ENCODE data around the gene C1orf226.

The C1orf226 gene

DNA sequence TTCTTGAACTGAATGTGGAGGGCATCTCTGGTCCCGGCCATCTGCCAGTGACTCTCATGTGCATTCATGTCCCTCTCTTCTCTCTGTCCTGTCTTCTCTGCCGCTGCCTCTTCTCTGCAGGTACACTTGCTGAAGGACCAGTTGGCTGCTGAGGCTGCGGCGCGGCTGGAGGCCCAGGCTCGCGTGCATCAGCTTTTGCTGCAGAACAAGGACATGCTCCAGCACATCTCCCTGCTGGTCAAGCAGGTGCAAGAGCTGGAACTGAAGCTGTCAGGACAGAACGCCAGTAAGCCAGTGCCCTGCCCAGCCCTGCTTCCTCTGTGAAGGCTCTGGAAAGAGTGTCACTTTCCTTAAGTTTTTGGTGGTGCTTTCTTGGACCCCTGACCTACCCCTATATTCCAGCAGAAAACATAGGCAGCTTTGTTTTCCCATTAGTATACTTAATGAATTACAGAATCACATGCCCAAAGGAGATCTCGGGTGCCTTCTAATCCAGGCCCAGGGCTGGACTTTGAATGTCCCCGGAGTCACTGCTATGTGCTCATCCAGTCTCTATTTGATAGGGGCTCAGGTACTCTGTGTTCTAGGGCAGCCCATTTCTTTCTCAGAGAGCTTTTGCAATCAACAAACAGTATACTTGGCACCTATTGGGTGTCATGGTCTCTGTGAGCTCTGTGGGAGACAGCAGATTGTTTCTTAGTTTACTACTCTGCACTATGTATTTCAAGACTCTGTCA is 16.1 kb upstream of the C1orf226 start:
- no peak for DNase-seq (ENCODE audit: low spot score)

DNA sequence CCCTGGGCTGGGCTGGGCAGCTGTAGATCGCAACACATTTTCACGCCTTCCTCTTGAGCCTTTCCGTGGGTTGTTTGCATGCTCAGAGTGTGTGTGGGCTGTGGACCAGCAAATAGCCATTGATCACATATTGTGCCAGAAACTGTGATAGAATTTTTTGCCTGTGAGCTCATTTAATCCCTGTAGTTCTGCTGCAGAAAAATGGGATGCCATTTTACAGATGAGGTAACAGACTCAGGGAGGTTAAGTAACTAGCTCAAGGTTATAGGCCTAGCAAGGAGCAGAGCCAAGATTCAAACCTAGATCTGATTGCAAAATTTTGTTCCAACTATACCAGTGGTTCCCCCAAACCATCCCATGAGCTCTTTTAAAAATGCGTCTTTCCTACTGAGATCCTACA is 15.4 kb upstream of the C1orf226 start:
- DNase-seq (ENCODE audit: low spot score) = no peak

DNA sequence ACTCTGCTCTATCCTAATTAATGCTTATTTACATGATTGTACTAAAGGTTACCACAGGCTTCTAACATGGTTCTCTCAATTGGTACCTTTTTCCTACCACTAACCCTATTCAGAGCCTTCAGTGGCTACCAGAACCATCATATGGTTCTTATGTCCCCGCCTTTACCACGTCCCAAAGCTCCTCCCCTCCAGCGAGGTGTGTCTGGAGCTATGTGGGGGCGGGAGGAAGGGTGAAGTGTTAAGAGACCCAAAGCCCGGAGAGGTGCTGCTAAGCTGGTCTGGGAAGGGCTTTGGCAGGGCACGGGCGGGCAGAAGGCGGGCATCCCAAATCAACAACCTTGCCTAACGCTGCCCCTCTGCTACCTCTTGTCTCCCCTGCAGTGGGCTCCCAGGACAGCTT is 14.9 kb upstream of the C1orf226 start:
- DNase-seq (ENCODE audit: low spot score) = no peak

DNA sequence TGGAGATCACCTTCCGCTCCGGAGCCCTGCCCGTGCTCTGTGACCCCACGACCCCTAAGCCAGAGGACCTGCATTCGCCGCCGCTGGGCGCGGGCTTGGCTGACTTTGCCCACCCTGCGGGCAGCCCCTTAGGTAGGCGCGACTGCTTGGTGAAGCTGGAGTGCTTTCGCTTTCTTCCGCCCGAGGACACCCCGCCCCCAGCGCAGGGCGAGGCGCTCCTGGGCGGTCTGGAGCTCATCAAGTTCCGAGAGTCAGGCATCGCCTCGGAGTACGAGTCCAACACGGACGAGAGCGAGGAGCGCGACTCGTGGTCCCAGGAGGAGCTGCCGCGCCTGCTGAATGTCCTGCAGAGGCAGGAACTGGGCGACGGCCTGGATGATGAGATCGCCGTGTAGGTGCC is 14.5 kb upstream of the C1orf226 start:
- no peak for DNase-seq (ENCODE audit: low spot score)

DNA sequence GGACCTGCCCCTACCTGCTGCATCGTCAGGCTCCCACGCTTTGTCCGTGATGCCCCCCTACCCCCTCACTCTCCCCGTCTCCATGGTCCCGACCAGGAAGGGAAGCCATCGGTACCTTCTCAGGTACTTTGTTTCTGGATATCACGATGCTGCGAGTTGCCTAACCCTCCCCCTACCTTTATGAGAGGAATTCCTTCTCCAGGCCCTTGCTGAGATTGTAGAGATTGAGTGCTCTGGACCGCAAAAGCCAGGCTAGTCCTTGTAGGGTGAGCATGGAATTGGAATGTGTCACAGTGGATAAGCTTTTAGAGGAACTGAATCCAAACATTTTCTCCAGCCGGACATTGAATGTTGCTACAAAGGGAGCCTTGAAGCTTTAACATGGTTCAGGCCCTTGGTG is 13.8 kb upstream of the C1orf226 start:
- DNase-seq (ENCODE audit: low spot score) = no peak

DNA sequence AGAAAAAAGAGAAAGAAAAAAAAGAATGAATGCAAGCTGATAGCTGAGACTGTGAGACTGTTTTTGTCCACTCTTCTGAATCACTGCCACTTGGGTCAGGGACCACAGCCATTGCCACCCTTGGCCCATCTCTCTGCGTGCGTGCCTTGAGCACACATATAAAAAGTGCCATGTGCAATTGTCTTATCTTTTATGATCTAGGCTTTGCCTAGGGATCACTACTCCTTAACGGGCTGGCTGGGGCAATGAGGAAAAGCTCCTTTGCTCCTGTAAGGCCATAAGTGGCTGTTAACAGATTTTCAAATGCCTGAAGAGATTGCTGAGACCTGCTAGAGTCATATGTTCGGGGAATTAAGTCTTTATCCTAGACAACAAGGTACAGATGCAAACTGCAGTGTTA is 13.1 kb upstream of the C1orf226 start:
- DNase-seq (ENCODE audit: low spot score) = no peak

DNA sequence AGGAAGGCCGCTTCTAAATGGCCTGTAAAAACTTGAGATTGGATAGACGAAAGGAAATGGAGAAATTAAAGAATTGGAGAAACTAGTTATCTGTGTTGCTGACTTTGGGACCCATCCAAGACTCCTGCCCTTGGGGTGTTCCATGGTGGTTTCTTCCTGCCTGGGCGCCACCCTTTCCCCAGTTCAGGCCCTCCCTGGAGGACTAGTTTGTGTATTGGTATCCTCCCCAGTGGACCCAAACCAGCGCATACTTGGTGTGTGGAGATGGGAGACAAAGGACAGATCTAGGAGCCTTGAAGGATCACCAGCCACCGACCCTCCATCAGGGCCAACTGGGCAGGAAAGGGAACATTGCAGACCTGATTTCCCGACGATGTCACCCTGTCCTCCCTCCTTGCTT is 12.0 kb upstream of the C1orf226 start:
- DNase-seq (ENCODE audit: low spot score) = no peak

DNA sequence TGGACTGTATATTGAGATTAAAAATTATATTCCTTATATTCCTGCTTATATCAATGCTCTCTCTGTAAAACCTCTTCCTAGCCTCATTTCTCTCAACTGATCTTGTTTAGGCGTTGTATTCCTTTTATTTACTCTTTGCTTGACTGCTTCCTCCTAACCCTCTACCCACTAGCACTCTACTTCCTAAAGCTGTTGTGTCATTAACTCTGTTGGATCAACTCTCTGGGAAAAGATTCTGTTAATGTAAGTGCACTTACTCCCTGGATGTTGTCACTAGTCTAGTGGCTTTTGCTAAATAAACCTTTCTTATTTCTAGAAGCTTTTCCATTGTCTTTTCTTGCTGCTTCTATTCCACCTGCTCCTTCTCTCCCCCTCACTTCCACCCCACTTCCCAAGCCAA is 11.4 kb upstream of the C1orf226 start:
- DNase-seq (ENCODE audit: low spot score) = no peak

DNA sequence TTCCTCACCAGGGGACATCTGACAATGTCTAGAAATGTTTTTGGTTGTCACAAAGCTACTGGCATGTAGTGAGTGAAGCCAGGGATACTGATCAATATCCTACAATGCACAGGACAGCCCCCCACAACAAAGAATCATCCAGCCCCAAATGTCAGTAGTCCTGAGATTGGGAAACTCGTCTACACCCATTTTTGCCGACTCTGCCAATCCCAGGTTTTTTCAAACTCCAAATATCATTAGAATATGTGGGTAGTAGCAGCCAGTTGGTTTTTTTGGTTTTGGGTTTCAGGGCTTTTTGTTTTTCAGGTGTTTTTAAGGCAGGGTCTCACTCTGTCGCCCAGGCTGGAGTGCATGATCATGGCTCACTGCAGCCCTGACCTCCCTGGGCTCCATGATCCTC is 10.8 kb upstream of the C1orf226 start:
- no peak for DNase-seq (ENCODE audit: low spot score)

DNA sequence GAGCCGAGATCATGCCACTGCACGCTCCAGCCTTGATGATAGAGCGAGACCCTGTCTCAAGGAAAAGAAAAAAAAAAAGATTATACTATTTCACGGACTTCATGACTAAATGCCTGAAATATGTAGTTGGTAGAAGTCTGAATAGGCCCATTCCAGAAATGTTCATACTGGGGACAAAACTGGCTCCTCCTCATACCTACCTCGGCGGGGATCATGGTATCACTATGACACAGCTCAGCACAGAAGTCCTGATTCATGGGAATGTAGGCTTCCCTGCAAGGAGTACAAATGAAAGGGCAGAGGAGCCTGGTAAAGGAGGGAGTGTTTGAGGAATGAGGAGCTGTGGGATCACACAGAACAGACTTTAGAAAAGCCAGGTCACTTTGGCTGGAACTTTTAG is 9.9 kb upstream of the C1orf226 start:
- DNase-seq (ENCODE audit: low spot score) = peak; percentile 49

DNA sequence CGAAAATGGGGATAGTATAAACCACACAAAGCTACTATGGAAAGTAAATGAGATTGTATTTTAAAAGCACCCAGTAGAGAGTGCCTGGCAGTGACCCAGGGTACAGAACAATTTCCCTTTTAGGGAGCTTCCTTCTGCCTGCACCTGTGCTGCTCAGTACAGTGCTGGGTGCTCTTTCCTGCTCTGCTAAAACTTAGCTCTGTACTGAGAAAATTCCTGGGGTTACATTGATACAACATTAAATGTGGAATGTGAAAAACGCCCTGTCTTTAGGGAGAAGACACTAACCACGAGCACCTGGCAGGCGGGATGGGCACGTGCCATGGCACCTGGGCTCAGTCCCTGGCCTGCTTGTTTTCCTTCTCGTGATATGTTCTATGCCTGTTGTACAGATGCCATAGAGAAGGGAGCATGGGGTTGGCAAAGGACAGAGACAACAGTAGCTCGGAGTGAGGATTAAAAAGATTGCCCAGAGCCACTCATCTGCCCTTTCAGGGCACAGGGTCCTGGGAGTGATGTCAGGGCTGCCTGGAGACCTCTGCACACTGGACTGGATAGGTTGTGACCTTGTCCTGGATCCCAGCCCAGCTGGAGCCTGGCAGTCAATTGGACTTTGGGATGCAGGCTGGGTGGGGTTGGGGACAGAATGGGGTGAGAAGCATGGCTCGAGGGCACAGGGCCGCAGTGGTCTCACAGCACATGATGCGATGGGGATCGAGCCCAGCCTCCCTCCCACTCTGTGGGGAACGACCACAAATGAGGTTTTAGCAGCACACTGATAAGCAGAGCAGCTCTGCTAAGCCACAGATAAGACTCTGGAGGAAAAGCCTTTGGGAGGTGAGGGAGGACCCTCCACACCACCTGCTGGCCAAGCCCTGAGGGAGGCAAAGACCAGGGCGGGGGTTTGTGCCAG is 9.1 kb upstream of the C1orf226 start:
- no peak for DNase-seq (ENCODE audit: low spot score)

DNA sequence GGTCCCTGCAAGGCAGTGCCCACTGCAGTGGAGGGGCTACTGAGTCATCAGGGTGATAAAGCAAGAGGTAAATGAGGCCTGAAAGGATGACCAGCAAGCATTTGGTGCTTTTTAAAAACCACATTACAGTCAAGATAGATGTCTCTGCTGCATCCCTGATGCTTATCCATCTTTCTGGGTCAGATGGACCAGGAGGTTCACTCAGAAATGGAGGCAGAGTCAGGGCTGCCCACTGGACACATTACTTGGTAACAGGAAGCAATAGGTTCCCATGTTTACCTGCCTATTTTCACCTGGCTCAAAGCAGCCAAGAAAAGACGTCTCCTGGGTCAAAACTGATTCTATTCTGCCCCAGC is 8.5 kb upstream of the C1orf226 start:
- no peak for DNase-seq (ENCODE audit: low spot score)

DNA sequence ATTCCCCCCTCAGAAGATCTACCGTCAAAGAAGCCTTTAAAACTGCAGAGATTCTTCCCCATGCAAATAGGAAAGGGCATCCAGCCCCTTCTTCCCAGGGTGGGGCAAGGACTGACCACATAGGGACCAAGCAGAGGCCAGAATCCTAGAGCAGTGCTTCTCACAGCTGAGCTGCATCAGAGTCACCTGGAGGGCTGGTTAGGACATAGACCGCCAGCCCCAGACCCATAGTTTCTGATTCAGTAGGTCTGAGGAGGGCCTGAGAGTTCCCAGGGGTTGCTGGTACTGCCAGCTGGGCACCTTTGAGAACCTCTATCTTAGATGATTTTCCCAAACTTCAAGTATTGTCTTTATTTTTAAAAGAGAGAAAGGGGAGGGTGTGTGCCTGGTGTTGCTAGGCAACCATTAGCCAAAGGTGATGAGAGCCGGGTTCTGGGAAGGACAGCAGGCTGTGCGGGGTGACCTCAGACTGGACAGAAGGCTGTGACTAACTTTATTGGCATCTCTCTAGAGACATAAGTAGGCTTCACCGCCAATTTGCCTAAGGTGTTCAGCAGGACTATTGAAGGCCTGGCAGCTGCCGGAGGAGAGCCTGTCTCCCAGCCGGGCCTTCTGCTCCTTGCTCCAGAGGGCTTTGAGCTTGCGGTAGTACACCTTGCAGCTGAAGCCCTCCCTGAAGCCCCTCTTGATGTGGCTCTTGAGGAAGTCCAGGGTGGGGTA is 7.8 kb upstream of the C1orf226 start:
- DNase-seq (ENCODE audit: low spot score) = peak; percentile 29

DNA sequence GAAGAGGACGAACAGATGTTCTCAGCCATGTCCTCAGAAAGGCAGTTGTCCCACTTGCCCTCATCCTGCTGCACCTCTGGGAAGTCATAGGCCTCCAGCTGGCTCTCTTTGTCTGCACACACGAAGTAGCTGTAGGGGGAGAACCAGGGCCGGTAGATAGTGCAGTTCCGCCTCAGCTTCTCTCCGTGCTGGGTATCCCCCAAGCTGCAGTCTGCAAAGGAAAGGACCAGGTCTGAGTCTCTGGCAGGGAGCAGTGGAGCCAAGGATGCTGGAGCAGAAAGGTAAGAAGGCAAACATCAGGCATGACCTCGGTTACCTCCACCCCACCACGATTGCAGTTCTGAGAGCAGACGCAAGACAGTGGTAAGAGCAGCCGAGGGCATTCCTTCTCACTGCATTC is 7.1 kb upstream of the C1orf226 start:
- no peak for DNase-seq (ENCODE audit: low spot score)

DNA sequence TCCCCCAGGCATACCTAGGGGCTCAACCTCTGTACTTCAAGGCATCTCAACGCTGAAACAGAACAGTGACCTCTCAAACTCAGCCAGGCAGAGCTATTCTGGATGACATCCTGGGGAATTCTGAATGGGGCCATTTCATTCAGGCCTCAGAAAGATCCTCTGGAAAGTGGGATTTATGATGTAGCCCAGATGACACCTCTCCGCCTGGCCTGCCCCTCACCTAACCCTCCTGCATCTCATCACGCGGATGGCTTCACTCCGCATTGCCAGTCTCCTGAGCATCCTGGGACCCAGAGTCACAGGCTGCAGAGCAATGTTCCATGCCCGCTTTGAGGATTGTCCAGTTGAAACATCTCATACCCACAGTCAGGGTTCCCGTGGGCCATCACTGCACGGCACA is 6.1 kb upstream of the C1orf226 start:
- DNase-seq (ENCODE audit: low spot score) = no peak

DNA sequence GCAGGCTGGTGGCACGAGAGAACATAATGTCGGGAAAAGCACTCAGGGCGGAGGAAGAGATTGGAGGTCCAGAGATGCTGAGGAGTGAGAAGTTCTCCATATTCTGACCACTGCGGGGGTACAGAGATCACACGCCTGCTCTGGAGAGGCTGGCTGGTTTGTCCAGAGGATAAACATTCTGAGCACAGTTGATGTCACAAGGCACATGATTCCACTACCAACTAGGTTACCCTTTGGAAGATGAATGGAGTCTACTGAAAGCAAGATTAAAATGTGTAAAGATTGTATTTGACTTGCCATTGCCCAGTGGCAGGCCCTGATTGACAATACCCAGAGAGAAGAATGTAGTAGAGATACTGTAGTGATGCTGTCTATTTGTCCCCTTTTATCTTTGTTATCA is 4.8 kb upstream of the C1orf226 start, which contains the start of gene SPATA46:
TSS of gene SPATA46 (minus strand) at position 164 of the 400 bp plus-strand sequence. CDS start at position 100, 64 bp downstream.
- DNase-seq (ENCODE audit: low spot score) = no peak

DNA sequence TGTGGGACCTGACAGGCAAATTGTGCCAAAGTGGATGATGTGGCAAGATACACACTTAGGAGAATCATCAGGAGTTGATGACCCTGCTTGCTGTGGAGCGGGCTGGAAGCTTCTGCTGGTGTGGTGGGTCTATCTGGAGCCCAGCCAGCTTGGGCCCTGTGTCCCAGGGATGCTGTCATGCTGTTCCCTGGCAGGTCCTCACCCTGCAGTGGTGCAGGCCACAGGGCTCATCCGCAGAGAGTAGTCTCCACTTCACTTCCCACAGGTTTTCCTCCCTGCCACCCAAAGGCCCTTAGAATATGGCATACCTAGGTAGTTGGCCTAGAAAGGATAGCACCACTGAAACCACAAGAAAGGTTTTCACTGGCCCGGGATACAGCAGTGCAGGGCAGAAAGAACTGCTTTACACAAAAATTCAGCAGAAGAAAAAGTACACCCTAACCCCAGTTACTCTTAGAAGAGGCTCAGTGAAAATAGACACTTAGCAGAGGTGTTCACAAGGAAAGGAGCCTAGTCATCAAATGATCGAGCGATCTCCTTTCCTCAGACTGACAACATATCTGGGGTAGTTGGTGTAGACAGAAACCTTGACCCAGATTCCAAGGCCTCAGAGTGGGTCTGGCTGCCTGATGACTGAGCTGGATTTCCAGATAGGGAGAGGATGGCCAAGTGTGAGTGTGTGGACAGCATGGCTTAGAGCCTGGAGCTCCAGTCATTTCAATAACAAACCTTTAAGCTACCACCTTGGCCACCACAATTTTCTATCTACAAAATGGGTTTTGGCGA is 1.3 kb upstream of the C1orf226 start:
- DNase-seq (ENCODE audit: low spot score) = no peak

DNA sequence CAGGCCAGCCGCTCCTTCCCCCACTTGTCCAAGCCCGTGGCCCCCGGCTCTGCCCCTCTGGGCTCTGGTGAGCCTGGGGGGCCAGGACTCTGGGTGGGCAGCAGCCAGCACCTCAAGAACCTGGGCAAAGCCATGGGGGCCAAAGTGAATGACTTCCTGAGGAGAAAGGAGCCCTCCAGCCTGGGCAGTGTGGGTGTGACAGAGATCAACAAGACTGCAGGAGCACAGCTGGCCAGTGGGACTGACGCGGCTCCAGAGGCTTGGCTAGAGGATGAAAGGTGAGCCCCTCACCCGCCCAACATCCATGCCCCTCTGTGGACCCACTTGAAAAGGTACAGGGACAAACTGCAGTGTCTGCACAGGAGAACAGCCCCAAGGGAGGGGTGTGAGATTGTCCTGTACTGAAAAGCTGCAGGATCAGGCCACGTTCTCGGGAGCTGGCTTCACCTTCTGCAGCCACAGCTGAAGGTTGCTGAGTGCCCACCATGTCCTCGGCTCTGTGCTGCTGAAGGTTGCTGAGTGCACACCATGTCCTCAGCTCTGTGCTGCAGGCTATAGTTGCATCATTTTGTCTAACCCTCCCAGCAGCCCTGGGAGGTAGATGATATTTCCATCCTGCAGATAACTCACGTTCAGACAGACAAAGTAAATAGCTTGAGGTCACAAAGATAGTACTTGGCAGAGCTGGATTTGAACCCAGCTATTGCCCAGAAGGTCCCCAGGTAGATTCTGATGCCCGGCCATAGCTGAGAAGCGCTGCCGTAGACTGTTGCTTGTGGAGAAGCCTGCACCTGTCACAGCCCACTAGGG is 618 bp downstream of the C1orf226 start:
- no peak for DNase-seq (ENCODE audit: low spot score)

DNA sequence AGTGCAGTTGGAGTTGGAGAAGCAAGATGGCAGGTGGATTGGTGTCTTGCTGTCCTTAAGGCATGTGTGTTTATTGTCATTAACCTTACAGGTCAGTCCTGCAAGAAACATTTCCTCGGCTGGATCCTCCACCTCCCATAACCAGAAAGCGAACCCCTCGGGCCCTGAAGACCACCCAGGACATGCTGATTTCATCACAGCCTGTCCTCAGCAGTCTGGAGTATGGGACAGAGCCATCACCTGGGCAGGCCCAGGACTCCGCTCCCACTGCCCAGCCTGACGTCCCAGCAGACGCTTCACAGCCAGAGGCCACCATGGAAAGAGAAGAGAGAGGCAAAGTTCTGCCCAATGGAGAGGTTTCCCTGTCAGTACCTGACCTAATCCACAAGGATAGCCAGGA is 1.6 kb downstream of the C1orf226 start:
- DNase-seq (ENCODE audit: low spot score) = no peak

DNA sequence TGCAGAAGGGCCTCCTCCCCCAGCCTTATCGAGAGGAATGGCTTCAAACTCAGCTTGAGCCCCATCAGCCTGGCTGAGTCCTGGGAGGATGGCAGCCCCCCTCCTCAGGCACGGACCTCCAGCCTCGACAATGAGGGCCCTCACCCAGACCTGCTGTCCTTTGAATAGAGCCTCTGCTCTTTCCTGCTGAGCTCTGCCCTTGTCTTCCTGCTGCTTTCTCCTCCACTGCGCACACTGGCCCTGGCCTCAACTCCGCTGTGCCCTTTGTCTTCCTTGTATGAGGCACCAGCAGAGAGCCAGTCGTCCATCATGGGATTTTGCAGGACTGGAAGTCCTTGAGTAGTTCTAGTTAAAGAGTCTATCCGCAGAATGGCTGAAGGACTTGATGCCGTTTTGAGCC is 2.0 kb downstream of the C1orf226 start:
- DNase-seq (ENCODE audit: low spot score) = no peak

DNA sequence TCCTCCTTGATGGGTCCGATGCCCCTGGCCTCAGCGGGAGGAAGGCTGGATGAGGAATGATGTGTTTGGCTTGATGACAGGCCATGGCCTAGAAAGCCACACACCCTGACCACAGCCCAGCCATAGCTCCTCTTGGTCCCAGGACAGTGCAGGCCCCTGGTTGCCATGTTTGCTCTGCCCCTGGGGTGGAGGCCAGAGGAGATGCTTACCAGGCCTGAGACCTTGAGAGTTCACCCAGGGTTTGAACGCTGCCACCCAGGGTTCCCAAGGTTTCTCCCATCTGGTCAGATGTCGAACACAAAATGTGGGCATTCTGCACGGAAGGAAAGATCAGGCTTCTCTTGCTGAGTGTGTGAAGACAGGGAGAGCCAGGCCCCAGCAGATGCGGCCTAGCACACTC is 2.6 kb downstream of the C1orf226 start:
- no peak for DNase-seq (ENCODE audit: low spot score)
